ENCODE data around the gene RAB35. TPM values are rescaled to one million over a fixed set of nuclear protein-coding genes. Genes with fewer than 3 reads are reported as not detected.

RAB35 gene
- total RNA-seq, 1 donor from 2014 or later, result 53.1 TPM

DNA sequence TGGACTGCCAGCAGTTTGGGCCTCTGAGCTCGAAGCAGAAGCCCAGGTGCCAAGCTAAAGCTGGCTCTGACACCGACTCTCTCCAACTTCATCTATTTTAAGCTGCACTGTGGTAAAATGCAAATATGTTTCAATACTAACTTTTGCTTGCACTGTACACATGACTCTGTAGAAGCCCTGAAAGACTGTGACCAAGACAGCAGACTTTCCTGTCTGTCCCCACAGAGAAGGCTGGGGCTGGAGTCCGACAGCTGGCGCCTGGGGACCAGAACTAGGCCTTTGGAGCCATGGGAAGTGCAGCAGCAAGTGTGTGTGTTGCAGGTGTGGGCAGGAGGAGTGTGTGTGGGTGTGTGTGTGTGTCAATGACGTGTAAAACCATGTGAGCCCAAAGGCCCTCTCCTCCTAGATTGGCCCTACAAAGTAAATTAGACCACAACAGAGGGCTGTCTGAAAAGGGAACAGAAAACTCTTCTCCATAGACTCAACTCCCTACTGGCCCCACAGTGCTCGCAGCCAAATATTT is 16.4 kb upstream of the RAB35 start:
- DNase-seq (ENCODE audit: low spot score), result no peak

DNA sequence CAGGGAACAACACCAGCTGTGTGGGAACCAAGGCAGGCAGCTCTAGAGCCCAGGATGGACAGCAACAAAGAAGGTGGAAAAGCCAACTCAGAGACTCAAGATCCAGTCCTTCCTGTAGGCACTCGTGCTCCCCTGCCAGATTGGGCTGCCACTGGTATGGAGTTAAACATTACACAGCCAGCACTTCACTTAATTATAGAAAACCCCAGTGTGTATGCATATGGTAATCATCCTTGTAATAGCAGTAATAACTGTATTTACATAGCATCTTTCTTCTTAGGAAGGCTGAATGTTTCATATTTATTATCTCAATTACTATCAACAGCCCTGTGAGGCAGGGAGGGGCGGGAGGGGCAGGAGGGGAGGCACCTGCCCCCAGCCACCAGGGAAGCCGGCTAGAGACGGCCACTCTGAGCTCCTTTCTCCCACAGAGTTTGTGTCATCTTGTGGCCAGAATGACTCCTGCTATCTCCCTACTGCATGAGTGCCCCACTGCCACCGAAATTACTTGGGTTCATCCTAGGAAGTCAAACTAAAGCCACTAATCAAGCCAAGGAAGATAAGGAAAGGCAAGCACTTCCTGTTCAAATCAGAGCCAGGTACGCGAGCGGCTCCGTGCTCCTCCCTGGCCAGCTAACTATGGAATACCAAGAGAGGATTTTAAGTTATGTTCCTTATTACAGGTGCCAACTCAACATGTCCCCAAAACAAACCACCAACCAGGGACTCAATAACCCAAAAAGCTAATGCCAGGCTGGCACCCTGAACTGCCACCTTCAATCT is 15.7 kb upstream of the RAB35 start:
- no peak for DNase-seq (ENCODE audit: low spot score)

DNA sequence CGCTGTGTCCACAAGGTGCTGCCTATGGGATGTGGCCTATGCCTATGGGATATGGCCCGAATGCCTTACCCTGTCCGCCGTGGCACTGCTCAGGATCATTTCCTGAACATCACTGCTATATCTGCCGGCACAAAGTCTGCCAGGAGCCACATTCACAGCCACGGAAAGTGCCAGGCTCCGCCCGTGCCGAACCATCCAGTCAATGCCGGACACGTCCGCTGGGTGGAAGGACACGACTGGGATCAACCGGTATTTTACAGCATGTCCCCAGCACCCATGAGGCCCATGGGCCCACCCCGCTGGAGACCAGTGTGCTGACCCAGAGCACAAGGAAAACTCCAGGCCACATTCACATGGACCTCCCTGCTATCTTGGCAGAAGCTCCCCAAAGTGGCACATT is 14.6 kb upstream of the RAB35 start:
- DNase-seq (ENCODE audit: low spot score), result no peak

DNA sequence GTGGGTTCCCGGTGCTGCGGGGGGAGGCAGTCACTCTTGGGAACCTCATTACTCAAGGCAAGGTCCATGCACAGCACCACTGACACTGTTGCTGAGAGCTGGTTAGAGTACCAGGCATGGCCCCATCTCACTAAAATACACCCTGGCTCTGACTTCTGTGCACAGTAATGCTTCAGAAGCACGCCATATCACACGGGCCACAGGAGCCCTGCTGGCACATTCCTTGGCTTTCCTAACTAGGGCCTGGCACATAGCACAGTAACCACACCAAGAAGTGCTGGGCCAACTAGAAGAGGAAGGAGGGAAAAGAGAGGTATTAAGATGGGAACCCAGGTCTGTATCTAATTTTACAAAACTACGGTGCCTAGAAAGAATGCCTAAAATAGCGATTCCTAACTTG is 13.5 kb upstream of the RAB35 start:
- DNase-seq (ENCODE audit: low spot score), result no peak

DNA sequence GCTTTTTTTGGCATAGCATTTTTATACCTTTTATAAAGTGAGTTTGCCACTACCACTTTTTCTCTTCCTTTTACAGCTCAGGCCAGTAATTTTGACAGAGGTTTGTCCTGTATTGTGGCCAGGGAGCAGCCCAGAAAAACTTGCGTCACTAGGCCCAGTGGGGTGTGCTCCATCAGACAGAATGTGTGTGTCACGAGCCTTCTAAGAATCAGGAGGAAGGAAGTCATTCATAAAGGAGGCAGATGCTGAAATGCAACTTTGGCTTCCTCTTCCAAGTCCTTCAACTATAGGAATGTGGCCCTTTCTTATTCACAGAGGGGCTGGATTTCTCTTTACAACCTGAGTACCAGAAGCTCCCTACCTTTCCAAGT is 10.1 kb upstream of the RAB35 start:
- DNase-seq (ENCODE audit: low spot score), result peak; percentile 40

DNA sequence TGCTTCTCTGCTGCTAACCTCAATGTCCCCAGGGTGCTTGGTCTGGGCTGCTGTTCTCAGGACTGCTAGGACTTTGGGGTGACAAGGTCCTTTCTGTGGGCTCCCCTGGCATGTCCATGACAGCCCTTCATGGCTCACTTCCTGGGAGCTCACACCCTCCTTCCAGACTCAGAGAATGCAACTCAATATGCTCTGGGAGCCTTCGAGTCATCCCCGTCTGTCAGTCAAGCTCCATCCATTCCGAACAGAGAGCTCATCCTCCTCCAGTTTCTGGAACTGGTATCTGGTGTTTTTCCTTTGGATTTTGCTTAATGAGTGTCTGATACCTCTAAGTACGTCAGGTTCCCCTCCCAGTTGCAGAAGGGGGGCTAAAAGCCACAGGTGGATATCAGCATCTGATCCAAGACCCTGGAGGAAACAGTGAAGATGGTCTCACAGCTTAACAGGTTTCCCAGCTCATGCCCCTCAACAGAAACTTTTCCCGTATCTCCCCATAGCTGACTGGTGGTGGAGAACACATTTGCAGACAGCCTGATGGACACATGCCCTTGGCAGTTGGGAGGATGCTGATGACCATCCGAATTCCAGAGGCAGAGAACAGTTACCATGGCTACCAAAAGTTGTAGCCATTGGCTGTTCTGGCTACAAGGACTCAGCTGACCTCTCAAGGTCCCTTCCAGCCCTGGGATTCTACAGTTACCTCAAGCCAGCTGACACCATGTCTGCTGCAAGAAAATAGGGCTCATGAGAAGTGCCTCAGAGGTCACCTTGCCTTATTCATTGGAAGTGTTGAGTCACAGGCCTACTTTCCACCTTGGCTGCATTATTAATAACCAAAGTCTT is 9.5 kb upstream of the RAB35 start:
- no peak for DNase-seq (ENCODE audit: low spot score)

DNA sequence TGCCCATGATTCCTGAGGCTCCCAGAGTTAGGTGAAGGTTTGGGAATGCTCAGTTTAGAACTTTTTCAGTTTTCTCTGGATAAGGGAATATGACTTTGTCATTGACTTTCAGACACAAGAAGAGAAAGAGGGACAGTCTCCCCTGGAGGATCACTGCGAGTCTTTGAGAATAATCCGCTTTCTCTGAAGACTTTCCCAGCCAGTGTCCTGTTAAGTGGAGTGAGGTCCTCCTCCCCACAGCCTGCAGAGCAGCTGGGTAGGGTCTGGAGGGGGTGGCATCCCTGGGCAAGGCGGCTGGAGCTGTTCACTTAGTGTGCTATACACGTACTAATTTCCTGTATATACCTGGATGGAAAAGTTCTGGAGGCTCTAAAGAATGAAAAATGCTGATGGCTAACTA is 8.5 kb upstream of the RAB35 start:
- no peak for DNase-seq (ENCODE audit: low spot score)

DNA sequence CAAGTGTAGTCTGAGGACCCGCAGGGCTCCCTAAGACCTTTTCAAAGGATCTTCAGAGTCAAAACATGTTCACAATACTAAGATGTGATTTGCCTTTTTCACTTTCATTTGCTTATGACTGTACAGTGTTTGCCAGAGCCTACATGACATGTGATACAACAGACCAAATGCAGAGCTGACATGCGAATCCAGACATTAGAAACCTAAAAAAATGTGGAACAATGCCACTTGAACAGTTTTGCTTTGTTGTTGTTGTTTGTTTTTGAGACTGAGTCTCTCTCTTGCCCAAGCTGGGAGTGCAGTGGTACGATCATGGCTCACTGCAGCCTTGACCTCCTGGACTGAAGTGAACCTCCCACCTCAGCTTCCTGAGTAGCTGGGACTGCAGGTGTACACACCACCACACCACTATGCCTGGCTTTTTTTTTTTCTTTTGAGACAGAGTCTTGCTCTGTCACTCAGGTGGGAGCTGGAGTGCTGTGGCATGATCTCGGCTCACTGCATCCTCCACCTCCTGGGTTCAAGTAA is 5.3 kb upstream of the RAB35 start:
- no peak for DNase-seq (ENCODE audit: low spot score)

DNA sequence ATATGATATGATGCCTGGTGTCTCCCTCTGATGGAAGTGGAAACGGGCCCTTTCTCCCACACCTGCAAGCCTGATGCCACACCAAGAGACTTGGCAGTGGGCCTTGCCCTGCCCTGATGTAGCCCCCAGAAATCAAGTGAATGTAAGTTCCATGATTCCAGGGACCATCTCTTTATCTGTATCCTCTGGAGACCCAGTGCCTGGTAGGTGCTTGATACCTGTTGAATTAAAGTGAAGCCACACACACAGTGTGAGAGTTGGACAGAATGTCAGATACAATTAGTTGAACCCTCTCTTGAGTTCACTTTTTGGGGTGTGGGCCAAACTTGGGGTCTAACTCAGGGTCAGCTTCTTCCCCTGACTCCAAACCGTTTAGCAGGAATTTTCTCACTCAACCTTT is 4.8 kb upstream of the RAB35 start:
- no peak for DNase-seq (ENCODE audit: low spot score)

DNA sequence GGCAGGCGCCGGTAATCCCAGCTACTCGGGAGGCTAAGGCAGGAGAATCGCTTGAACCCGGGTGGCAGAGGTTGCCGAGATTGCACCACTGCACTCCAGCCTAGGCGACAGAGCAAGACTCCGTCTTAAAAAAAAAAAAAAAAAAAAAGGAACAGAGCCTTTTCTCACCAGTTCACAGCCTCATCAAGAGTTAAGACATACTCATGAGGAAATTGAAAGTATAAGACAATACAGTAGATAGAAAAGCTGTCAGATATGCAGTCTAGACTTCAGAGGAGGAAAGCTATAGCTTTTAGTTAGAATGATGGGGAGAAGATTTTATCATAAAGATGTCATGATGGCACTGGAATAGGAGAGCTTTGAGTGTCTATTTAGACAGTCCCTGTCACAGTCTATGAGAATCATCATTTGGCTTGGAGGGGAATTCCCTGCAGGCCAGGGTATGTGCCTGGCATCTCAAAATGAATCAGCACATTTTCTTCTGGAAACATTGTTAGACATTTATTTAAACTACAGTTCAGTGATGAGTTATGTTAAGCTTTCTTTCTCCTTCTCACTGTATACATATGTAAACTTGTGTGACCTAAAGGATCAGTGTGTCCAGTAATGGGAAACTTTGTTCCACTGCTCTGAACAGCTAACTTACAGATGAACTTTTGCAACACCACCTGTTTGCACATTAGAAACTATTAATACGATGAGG is 2.9 kb upstream of the RAB35 start:
- no peak for DNase-seq (ENCODE audit: low spot score)

DNA sequence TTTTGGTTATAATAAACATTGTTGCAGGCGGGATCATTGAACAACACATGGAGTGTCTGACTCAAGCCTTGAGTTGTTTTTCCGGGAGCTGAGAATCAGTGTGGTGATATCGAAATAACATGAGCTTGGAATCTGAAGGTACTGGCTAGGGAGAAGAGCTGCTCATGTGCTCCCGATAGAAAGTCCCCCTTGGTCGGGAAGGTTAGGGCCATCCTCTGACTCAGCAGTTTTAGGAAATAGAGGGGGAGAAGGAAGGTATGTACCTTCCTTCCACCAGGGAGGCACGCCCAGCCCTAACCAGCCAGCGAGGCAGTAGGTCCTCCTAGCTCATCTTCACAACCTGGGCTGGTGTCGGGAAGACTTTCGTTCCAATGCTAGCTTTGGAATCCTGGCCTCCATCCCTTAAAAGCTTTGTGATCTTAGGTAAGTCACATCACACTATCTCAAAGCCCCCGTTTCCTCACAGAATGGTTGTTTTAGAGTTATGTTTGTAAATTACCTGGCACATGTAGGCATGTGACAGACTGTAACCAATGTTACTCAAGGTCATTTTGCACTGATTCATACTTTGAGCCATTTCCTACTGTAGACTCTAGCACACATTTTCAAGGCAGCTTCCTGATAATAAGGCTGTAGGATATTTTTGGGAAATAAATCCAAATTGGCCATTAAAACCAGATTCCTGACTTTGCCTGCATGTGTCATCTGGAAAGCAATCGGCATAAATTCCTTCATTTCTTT is 1.9 kb upstream of the RAB35 start:
- DNase-seq (ENCODE audit: low spot score), result no peak

DNA sequence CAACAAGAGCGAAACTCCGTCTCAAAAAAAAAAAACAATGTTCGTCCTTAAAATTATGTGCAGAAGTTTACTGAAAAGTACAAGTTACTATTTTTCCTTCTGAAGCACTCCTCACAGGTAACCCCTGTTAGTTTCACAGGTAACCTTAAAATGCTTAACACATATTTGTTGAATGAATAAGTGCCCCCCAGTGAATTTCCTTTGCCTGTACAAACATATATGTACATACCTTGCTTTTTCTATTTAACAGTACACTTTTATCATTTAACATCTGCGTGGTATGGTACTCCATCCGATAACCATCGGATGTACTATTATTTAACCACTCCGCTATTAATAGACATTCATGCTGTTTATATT is 1.4 kb upstream of the RAB35 start:
- no peak for DNase-seq (ENCODE audit: low spot score)

DNA sequence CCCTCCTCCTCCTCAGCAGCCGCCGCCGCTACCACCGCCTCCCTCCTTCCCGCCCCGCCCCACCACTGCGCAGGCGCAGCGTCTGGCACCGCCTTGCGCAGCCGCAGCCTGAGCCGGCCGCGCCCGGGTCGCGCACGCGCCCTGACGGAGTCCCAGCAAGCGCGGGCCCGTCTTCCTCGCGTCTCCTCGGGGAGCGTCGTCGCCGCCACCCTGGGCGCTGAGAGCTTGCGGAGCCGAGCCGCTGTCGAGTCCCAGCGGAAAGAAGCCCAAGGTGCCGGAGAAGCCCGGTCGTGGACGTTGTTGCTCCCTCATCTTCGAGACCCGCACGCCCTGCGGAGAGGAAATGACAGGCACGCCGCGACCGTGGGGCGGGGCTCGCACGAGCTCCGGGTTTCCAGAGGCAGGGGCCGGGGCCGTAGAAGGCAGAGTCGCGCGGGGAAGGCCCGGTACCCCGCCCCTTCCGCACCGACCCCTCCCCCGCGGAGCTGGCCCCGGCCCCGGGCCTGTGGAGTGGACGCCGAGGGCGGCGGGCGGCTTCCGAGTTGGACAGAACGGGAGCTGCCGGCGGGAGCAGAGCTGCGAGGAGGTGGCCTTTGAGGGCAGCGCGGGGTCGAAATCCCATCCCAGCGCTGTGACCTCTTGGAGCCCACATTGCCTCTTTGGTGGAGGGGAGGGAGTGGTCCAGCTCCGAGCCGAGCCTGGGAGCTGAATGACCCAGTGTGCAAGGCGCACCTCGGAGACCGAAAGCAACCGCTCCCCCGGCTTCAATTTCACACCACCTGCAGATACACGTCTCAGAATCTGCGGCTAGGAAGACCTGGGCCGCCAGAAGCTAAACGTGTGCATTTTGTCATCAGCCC is 469 bp upstream of the RAB35 start:
- peak; percentile 95 for DNase-seq (ENCODE audit: low spot score)

DNA sequence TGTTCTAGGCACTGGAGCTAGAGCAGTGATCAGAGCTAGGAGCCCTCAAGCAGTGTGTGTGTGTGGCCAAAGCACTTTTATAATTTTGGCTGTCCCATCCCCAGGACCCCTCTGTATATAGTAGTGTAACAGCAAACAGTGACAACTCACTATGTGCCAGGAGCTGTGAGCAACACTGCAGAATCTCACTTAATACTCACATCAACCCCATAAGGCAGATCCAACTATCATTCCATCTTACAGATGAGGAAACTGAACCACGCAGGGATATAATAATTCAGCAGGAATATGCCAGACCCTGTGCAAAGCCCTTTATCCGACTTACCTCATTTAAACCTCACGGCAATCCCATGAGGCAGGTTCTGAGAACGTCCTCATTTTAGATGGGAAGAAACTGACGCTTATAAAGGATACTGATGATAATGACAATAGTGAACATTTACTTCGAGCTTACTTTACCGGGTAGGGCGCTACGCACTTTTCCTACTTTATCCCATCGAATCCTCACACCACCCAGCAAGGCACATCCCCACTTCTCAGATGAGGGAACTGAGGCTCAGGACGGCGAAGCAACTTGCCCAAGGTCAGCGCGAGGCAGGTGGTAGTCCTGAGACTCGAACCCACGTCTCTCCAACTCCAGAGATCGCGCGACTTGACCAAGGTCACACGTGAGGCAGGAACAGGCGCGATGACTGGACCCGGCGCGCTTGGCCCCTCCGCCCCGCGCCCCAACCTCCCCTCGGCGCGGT is 687 bp downstream of the RAB35 start:
- no peak for DNase-seq (ENCODE audit: low spot score)

DNA sequence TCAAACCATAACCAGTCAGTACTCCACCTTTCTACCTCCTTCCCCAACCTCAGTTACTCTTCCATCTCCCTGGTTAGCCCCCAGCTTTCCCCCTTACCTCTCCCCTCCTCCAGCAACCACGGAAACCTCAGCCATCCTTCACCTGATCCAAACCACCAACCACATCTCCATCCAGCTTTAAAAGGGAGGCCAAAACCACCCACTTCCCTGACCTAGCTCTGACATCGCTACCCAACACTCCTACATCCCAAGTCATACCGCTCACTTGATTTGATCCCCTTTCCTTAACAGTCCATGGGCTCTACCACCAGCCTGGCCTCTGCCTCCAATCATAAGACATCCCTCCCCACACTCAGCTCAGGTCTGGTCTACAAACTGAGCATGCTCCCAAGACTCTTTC is 1.5 kb downstream of the RAB35 start:
- no peak for DNase-seq (ENCODE audit: low spot score)

DNA sequence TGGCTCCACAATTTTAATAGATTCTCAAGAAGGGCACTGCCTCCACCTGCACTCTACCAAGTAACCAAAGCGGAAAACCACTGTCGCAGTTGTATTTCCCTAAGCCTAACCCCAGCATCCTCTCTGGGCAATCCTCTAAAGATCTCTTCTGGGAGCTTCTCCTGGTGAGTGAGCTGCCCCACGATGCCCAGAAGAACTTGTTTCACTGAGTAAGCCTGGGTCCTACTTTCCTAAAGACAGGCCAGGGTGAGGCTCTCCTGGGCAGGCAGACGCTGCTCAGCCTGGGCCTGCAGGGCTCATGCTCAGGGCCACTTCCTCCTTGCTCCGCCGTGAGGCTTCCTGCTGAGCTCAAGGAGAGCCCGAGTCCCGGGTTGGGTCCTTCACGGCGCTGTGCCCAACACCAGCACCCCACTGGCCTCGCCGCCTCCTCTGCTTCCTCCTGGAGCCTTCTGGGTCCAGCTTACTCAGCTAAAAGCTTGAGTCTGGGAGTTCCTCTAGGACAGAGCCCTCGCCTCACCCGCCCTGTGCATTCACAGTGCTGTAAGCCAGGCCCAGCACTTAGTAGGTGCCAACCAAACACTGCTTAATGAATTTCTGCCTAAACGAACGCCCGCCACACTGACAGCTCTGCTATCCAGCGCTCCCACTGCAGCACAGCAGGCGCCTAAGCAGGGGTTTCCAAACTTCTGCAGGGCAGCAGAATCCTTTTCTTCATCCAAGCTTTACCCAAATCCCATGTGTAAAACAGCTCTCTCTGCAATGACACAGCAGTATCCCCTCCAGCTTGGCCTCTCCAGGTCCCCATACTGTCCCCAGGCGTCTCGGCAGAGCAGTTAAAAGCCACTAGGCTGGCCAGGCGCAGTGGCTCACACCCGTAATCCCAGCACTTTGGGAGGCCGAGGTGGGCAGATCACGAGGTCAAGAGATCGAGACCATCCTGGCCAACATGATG is 5.7 kb downstream of the RAB35 start:
- peak; percentile 72 for DNase-seq (ENCODE audit: low spot score)

DNA sequence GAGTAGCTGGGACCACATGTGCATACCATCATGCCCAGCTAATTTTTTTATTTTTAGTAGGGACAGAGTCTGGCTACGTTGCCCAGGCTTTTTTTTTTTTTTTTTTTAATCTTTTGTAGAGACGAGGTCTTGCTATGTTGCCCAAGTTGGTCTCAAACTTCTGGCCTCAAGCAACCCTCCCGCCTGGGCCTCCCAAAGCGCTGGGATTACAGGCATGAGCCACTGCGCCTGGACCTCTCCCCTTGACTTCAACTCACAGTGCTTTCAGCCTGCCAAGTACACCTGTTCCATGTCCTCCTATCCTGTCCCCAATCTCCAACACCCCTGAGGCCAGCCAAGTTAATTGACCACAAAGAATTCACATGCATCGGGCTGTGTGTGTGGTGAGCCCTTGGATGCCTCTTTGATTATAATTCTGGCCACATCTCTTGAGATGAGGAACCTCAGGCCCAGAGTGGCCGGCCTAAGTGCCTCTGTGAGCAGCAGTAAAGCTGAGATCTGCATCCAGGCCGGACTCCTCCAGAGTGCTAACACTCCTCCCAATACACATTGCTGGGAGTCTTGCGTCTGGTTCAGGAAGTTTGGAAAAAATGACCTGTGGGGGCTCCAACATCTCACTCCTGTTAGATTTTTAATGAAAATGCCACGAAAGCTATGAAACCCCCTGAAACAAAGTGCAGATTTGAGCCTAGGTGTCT is 6.8 kb downstream of the RAB35 start:
- no peak for DNase-seq (ENCODE audit: low spot score)

DNA sequence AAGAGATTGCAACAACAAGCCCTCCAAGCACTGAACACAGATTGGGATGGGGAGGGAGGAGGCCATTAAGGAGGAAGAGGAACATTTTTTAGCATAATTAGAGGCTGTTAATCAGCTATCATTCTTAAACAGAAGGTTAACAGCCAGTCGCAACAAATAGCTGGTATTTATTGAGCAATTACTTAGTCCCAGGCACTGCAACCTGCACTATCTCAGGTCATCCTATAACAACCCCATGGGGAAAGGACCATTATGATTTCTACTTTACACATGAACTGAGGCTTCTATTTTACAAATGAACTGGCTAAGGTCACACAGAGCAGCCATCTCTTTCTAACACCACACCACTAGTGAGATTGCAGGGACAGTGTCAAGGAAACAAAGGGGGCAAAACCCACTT is 10.4 kb downstream of the RAB35 start:
- DNase-seq (ENCODE audit: low spot score), result no peak
